GM12864 (cell line): ENCODE results near the gene TSKS.

ENCODE experiments used
- DNase-seq: peaks from one replicate; pipeline ENCODE4 v3.0.0-alpha.2; 2011; ENCODE audit warnings: low read depth
- H3K4me3 ChIP-seq: 2 replicates; pipeline ENCODE4 v1.5.1; 2011; ENCODE audit warnings: mild to moderate bottlenecking, low read depth, low read length, control low read depth
- TF ChIP-seq, protein P1 (sequence below): IDR thresholded peaks from 2 replicates; pipeline ENCODE4 v1.5.1; 2011; ENCODE audit warnings: low read depth, mild to moderate bottlenecking, moderate library complexity, low read length, control low read depth, inconsistent platforms; ENCODE audit errors: missing control alignments

Gene TSKS, protein sequence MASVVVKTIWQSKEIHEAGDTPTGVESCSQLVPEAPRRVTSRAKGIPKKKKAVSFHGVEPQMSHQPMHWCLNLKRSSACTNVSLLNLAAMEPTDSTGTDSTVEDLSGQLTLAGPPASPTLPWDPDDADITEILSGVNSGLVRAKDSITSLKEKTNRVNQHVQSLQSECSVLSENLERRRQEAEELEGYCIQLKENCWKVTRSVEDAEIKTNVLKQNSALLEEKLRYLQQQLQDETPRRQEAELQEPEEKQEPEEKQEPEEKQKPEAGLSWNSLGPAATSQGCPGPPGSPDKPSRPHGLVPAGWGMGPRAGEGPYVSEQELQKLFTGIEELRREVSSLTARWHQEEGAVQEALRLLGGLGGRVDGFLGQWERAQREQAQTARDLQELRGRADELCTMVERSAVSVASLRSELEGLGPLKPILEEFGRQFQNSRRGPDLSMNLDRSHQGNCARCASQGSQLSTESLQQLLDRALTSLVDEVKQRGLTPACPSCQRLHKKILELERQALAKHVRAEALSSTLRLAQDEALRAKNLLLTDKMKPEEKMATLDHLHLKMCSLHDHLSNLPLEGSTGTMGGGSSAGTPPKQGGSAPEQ

DNA sequence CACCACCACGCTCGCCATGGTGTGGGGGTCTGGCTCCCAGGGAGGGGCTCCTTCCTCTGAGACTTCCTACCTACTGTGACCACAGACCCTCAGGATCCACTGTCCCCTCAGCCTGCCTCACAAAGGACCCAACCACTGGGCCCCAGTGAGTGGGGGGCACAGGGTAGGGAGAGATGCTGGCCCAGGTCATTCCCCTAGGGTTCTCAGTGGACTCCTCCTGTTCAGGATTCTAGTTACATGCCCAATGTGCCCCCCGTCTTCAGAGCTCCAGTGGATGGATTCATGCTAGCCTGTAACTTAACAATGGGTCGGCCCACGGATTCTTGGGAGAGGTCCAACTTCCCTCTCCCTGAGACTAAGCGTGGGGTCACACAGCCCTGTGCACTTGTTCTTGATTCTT, at the start of gene TSKS:
Gene TSKS, minus strand, starts transcription at position 77 of the 400 bp plus-strand sequence. Its CDS starts 59 bp downstream, at position 18.
- no peak for DNase-seq
- H3K4me3 ChIP-seq, result no peak within 1 kb of the TSS
- TF ChIP-seq, protein P1, sequence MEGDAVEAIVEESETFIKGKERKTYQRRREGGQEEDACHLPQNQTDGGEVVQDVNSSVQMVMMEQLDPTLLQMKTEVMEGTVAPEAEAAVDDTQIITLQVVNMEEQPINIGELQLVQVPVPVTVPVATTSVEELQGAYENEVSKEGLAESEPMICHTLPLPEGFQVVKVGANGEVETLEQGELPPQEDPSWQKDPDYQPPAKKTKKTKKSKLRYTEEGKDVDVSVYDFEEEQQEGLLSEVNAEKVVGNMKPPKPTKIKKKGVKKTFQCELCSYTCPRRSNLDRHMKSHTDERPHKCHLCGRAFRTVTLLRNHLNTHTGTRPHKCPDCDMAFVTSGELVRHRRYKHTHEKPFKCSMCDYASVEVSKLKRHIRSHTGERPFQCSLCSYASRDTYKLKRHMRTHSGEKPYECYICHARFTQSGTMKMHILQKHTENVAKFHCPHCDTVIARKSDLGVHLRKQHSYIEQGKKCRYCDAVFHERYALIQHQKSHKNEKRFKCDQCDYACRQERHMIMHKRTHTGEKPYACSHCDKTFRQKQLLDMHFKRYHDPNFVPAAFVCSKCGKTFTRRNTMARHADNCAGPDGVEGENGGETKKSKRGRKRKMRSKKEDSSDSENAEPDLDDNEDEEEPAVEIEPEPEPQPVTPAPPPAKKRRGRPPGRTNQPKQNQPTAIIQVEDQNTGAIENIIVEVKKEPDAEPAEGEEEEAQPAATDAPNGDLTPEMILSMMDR, result no peak

DNA sequence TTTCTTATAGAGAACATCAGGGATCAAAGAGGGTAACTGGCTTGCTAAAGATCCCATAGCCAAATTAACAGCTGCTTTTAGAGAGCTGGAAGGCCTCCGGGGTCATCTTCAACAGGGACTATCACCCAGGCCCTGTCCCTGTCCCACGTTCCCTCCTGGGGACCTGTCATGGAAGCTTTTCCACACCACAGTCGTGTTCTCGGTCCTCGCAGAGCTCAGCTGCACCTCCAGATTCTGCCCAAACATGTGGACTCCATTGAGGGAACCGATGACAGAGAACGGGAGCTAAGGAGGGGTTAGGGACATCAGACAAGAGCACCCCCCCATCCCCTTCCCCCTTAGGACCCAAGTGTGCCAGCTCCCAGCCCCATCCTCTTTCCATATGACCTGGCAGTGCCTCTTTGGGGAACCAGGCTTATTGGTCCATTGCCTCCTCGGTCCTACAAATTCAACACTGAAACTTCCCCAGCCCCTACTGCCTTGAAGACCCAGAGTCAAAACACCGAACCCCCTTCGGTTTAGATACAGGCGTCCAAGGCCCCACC, 49.4 kb upstream of the TSKS start:
- TF ChIP-seq, protein P1, result no peak
- peak overlapping the region; percentile 70 for H3K4me3 ChIP-seq
- no peak for DNase-seq

DNA sequence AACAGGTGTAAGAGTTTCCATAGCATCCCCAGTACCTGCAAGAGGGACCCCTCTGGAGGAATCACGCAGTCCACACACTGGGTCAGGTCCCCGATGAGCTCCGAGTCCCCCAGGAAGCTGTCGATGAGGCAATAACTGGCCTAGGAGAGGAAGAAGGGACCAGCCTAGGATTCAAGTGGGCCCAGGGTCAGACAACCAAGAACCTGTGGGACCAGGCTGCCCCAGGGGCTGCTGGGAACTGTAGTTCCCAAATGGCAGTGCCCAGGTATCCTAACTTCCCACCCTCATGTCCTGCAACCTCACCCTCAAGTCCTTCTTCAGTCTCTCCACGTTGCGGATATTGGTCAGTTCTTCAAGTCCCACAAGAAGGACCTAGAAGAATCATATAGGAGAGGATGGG, 48.2 kb upstream of the TSKS start:
- H3K4me3 ChIP-seq, result no peak overlapping the region
- DNase-seq, result no peak
- TF ChIP-seq, protein P1, result no peak

DNA sequence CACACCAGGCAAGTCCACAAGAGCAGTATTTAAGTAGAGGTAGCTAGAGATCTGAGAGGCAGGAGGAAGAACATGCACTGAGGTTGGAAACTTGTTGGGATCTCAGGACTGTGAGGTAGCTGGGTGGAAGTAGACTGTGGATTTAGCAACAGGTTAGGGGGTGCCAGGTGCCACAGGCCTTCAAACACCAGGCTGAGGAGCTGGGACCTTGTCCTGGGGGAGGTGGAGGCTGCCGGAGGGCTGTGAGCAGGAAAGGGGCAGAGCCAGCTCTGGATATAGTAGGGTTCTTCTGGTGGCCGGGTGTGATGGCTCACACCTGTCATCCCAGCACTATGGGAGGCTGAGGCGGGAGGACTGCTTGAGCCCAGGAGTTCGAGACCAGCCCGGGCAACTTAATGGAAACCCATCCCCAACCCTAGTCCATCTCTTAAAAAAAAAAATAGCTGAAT, 46.9 kb upstream of the TSKS start:
- DNase-seq, result no peak
- H3K4me3 ChIP-seq, result no peak overlapping the region
- TF ChIP-seq, protein P1, result no peak

DNA sequence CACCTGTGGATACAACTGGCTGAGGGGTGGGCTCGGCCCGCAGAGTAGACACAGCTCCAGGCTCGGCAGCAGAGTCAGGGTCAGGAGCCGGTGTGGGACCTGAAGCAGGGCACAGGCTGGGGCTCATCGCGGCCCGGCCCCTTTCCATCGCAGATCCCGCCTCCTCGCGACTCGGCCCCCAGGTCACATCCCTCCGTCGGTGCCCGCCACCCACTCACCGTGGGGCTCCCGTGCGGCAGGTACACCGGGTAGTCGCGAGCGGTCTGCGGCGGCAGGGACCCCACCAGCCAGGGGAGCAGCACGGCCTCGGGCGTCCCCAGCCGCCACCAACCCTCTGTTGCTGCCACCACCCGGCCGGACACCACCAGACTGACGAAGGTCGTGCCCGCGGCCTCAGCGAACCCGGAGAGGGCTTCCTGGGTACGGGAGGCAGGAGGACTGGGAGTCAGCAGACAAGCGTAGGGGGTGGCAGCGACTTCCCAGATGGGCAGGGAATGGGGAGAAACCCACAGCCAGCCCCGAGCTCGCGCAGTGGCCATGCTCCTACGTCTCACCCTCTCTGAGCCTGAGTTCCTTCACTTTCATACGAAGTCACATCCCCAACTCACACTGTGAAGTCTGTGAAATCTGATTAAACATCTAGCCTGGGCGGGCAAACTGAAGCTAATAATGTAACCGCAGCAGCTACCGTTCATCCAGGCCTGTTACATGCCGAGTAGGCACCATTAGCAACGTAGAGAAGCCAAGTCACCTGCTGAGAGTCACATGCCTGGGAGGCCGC, 46.2 kb upstream of the TSKS start:
- TF ChIP-seq, protein P1, result no peak

DNA sequence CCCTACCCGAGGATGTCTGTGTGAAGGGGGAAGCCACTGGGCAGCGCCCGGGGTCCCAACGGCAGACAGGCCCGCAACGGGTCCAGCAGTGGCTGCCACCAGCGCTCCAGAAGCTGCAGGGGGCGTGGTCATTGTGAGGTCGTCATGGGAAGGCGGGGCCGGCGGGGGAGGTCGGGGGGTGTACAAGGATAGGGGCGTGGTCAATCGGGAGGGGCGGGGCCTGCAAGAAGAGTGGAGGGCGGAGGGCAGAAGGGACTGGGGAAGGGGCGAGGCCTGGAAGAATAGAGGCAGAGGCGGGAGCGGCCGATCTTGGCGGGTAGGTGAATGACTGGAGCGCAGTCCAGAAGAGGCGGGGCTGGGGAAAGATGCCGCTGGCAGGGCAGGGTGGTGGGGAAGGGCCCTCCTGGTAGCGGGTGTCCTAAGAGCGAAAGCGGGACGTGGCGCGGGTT, 45.6 kb upstream of the TSKS start:
- H3K4me3 ChIP-seq, result peak overlapping the region; percentile 53
- TF ChIP-seq, protein P1, result no peak
- DNase-seq, result peak; percentile 26

More for the DNA sequence above, 46.2 kb upstream of the TSKS start:
- H3K4me3 ChIP-seq, result peak overlapping the region; percentile 53
- DNase-seq, result no peak
